ACC112 (cell line): ENCODE measurements around the gene PSME4.

Experiments
- H2AFZ ChIP-seq: fragments of 200-600 bp; sonication (generic); one replicate; pipeline ENCODE4 v1.6.0; 2017; ENCODE audit warnings: antibody characterized with exemption, low read length; ENCODE audit not compliant: unreplicated experiment
- H3K27ac ChIP-seq: fragments of 200-600 bp; sonication (generic); 2 replicates; pipeline ENCODE4 v1.5.1; 2014; ENCODE audit warnings: low read depth, mild to moderate bottlenecking, antibody characterized with exemption, low read length, moderate library complexity
- H3K27me3 ChIP-seq: fragments of 200-600 bp; sonication (generic); 2 replicates; pipeline ENCODE4 v1.6.1; 2014; ENCODE audit warnings: mild to moderate bottlenecking, antibody characterized with exemption, low read length, moderate library complexity, mixed read lengths; ENCODE audit not compliant: insufficient read depth
- H3K36me3 ChIP-seq: fragments of 200-600 bp; sonication (generic); 2 replicates; pipeline ENCODE4 v1.6.1; 2016; ENCODE audit warnings: mild to moderate bottlenecking, antibody characterized with exemption, low read length, moderate library complexity, mixed read lengths; ENCODE audit not compliant: insufficient read depth
- H3K4me1 ChIP-seq: fragments of 200-600 bp; sonication (generic); one replicate; pipeline ENCODE4 v1.6.1; 2016; ENCODE audit warnings: low read length, mixed read lengths; ENCODE audit not compliant: insufficient read depth, unreplicated experiment, control insufficient read depth
- H3K4me3 ChIP-seq: fragments of 200-600 bp; sonication (generic); 2 replicates; pipeline ENCODE4 v1.5.1; 2014; ENCODE audit warnings: mild to moderate bottlenecking, low read depth, low read length
- H3K79me2 ChIP-seq: fragments of 200-600 bp; sonication (generic); one replicate; pipeline ENCODE4 v1.6.0; 2016; ENCODE audit warnings: low read length; ENCODE audit not compliant: control insufficient read depth, unreplicated experiment, insufficient read depth

PSME4 gene

GRCh38 chr2:53819634-53820033, 151.2 kb downstream of the PSME4 start:
- H3K27ac ChIP-seq: no peak overlapping the region
- no peak overlapping the region for H3K4me3 ChIP-seq
- H2AFZ ChIP-seq: no peak overlapping the region
- peaks cover 21% of the 10 kb centered on the region for H3K36me3 ChIP-seq
- H3K79me2 ChIP-seq: no peaks in the 10 kb centered on the region
- H3K4me1 ChIP-seq: no peaks in the 10 kb centered on the region
- H3K27me3 ChIP-seq: no peaks in the 10 kb centered on the region

GRCh38 chr2:53818854-53819435, 151.8 kb downstream of the PSME4 start:
- no peaks in the 10 kb centered on the region for H3K79me2 ChIP-seq
- no peak overlapping the region for H3K27ac ChIP-seq
- H3K4me1 ChIP-seq: no peaks in the 10 kb centered on the region
- no peak overlapping the region for H3K4me3 ChIP-seq
- H3K27me3 ChIP-seq: no peaks in the 10 kb centered on the region
- peaks cover 21% of the 10 kb centered on the region for H3K36me3 ChIP-seq
- H2AFZ ChIP-seq: no peak overlapping the region
